ENCODE measurements around the gene COQ2. TPM values are rescaled to one million over a fixed set of nuclear protein-coding genes. Genes with fewer than 3 reads are reported as not detected.

COQ2 gene, protein sequence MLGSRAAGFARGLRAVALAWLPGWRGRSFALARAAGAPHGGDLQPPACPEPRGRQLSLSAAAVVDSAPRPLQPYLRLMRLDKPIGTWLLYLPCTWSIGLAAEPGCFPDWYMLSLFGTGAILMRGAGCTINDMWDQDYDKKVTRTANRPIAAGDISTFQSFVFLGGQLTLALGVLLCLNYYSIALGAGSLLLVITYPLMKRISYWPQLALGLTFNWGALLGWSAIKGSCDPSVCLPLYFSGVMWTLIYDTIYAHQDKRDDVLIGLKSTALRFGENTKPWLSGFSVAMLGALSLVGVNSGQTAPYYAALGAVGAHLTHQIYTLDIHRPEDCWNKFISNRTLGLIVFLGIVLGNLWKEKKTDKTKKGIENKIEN
- total RNA-seq = 14.1 and 17.1 TPM in 2 replicates

DNA sequence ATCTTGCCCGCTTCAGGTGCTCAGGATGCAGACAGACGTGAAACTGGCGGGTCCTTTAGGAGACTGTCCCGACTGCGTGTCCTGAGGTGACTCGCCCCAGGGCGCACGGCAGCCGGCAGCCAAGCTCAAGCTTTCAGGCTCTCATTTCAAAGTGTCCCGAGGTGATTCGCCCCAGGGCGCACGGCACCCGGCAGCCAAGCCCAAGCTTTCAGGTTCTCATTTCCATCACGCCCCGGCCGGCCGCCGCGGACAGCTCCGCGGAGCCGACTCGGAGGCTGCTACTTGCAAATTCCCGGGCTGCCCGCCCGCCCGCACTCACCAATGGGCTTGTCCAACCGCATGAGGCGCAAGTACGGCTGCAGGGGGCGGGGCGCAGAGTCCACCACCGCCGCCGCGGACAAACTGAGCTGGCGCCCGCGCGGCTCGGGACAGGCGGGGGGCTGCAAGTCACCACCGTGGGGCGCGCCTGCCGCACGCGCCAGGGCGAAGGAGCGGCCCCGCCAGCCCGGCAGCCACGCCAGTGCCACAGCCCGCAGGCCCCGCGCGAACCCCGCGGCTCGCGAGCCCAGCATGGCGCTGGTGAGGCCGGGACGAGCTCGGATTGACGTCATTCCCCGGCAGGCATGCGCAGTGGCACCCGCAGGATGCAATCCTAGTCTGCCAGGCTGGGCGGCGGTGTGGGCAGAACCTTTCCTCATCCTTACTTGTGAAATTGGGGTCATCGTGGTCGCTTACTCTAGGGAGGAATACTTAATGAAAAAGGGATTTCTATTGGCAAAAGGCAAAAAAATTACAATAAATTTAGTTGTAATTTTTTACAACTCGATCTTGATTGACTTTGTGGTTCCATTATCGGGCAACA, at the start of gene COQ2:
Gene COQ2 (minus strand): TSS at position 606 of the 862 bp plus-strand sequence. CDS start 34 bp downstream, at position 572.
- DNase-seq (ENCODE audit: insufficient read length, low spot score, missing footprints) = peak; percentile 97

DNA sequence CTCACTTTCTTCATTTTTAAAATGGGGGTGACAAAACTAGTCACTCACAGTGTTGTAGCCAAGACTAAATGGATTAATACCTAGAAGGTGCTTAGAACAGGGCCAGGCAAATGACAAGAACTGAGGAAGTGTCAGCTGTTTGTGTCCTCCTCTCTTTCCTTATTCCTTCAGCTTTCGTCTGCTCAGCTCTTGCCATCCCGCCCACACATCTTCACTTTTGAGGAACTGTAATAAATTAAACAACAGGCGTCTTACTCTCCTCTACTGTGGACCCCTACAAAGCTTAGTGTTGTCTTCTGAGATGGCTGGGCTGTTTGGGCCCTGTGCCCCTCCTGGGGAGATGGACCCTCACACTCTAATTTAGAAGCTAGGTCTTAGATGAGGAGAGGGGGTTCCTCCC, 47.4 kb upstream of the COQ2 start:
- H3K4me1 ChIP-seq (ENCODE audit: insufficient read depth, low read length) = peaks cover 5% of the 10 kb centered on the region
- H3K36me3 ChIP-seq (ENCODE audit: insufficient read depth, low read length) = no peaks in the 10 kb centered on the region
- no peak overlapping the region for H3K4me3 ChIP-seq (ENCODE audit: insufficient read depth, low read length)
- no peak overlapping the region for H2AFZ ChIP-seq (ENCODE audit: low read length)
- no peak for DNase-seq (ENCODE audit: insufficient read length, low spot score, missing footprints)
- TF ChIP-seq, protein P1, sequence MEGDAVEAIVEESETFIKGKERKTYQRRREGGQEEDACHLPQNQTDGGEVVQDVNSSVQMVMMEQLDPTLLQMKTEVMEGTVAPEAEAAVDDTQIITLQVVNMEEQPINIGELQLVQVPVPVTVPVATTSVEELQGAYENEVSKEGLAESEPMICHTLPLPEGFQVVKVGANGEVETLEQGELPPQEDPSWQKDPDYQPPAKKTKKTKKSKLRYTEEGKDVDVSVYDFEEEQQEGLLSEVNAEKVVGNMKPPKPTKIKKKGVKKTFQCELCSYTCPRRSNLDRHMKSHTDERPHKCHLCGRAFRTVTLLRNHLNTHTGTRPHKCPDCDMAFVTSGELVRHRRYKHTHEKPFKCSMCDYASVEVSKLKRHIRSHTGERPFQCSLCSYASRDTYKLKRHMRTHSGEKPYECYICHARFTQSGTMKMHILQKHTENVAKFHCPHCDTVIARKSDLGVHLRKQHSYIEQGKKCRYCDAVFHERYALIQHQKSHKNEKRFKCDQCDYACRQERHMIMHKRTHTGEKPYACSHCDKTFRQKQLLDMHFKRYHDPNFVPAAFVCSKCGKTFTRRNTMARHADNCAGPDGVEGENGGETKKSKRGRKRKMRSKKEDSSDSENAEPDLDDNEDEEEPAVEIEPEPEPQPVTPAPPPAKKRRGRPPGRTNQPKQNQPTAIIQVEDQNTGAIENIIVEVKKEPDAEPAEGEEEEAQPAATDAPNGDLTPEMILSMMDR (IDR thresholded peaks at IDR 0.05; ENCODE audit: extremely low read depth, low read depth, low read length) = no peak
- no peaks in the 10 kb centered on the region for H3K9me3 ChIP-seq (ENCODE audit: low read depth, low read length)
- H4K20me1 ChIP-seq (ENCODE audit: insufficient read depth, low read length) = no peaks in the 10 kb centered on the region
- no peaks in the 10 kb centered on the region for H3K79me2 ChIP-seq (ENCODE audit: insufficient read depth, low read length)
- H3K27ac ChIP-seq (ENCODE audit: low read depth, low read length) = no peak overlapping the region
- peaks cover 38% of the 10 kb centered on the region for H3K27me3 ChIP-seq (ENCODE audit: insufficient read depth, low read length)
- H3K4me2 ChIP-seq (ENCODE audit: insufficient read depth, low read length) = no peak overlapping the region

More for the DNA sequence above, at the start of gene COQ2:
- H3K36me3 ChIP-seq (ENCODE audit: insufficient read depth, low read length) = no peaks in the 10 kb centered on the region
- H3K27me3 ChIP-seq (ENCODE audit: insufficient read depth, low read length) = no peaks in the 10 kb centered on the region
- H3K79me2 ChIP-seq (ENCODE audit: insufficient read depth, low read length) = peaks cover 11% of the 10 kb centered on the region
- H4K20me1 ChIP-seq (ENCODE audit: insufficient read depth, low read length) = peaks cover 7% of the 10 kb centered on the region
- TF ChIP-seq, protein P1 (IDR thresholded peaks at IDR 0.05; ENCODE audit: extremely low read depth, low read depth, low read length) = no peak
- H3K9me3 ChIP-seq (ENCODE audit: low read depth, low read length) = no peaks in the 10 kb centered on the region
- H3K27ac ChIP-seq (ENCODE audit: low read depth, low read length) = peak within 1 kb of the TSS; percentile 73
- peak within 1 kb of the TSS; percentile 88 for H2AFZ ChIP-seq (ENCODE audit: low read length)
- peaks cover 10% of the 10 kb centered on the region for H3K4me1 ChIP-seq (ENCODE audit: insufficient read depth, low read length)
- peak within 1 kb of the TSS; percentile 71 for H3K4me3 ChIP-seq (ENCODE audit: insufficient read depth, low read length)
- peak within 1 kb of the TSS; percentile 82 for H3K4me2 ChIP-seq (ENCODE audit: insufficient read depth, low read length)

DNA sequence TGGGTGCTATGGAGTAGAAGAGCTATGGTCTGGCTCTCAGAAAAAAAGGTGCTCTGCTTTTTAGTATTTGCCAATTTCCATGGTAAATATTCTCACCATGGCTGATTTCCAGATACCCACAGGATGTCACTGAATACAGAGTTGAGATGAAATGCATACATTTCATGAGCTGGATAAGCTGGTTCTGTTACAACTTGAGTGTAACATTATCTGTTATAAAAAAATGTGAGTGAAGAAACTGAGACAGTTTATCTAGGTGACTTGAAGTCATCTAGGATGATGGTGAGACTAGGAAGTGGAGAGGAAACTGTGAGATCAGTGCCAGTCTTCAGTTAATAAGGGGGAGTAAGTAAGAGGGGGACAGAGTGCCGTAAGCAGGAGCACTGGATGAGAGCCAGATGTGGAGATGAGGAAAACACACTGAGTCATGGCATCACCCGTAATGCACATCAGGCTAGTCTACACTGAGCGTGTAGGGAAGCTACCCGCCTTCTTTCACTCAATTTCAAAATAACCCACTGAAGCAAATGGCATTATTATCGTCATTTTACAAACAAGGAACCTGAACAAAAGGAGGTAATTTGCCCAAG, 45.0 kb upstream of the COQ2 start:
- no peak overlapping the region for H2AFZ ChIP-seq (ENCODE audit: low read length)
- no peak for DNase-seq (ENCODE audit: insufficient read length, low spot score, missing footprints)

More for the DNA sequence above, 45.0 kb upstream of the COQ2 start:
- Histone ChIP-seq H3K4me3 (ENCODE audit: insufficient read depth, low read length) (no peak overlapping the region), H3K79me2 (ENCODE audit: insufficient read depth, low read length) (no peaks in the 10 kb centered on the region), H3K27ac (ENCODE audit: low read depth, low read length) (no peak overlapping the region), H3K4me1 (ENCODE audit: insufficient read depth, low read length) (peaks cover 3% of the 10 kb centered on the region), H3K4me2 (ENCODE audit: insufficient read depth, low read length) (no peak overlapping the region), H3K36me3 (ENCODE audit: insufficient read depth, low read length) (no peaks in the 10 kb centered on the region), H3K9me3 (ENCODE audit: low read depth, low read length) (no peaks in the 10 kb centered on the region), H3K27me3 (ENCODE audit: insufficient read depth, low read length) (peaks cover 23% of the 10 kb centered on the region), H4K20me1 (ENCODE audit: insufficient read depth, low read length) (no peaks in the 10 kb centered on the region)
- TF ChIP-seq, protein P1 (IDR thresholded peaks at IDR 0.05; ENCODE audit: extremely low read depth, low read depth, low read length) = no peak

Data from osteoblast (primary cell).